Uterine smooth muscle cell (primary cell): ENCODE data around the gene PSMD5. TPM values are rescaled to one million over a fixed set of nuclear protein-coding genes. Genes with fewer than 3 reads are reported as not detected.

Experiments
- total RNA-seq: library from RNA; depleted of rRNA; stranded (reverse); fragments of >200 nt; gene quantifications from 2 replicates; pipeline ENCODE4 v1.2.3, GENCODE V29; 2014

PSMD5 gene
- total RNA-seq = 30.1 and 32.9 TPM in 2 replicates

DNA sequence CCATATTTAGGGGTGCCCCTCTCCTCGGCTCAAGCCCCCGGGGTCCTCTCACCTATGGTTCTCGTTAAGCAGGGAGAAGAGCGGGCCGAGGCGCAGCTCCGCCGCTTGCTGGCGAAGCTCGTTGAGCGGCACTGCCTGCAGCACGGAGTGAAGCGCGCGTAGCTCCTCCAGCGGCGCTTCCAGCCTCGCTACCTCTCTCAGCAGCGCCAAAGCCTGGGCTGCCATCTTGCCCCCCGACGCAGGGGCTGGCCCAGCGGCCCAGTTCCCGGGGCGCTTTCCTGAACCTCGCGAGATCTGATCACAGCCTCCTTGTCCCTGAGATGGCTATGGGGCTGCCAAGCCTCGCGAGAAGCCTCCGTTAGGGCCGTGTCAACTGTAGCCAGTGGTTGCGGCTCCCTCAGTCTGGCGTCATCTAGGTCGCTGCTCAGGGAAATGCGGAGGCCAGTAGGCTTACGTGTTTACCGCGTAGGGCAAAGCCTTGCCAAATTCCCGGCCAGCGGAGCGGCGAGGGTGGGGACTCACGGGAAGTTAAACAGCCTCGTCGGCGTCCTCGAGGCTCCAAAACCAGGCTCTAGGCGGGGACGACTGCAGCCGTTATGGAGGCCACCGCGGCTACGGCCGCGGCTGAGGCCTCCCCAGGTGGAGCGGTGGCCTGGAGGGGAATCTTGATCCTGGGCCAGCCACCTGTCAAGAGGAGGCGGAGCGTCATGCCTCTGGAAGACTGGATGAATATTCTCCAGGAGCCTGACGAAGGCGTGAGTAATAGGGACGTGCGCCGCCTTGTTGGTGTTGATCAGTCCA is at the start of gene PSMD5:
TSS of gene PSMD5 (minus strand) at position 238 of the 801 bp plus-strand sequence. CDS start at position 225, 13 bp downstream.

GRCh38 chr9:120876842-120877240 is 34.1 kb upstream of the PSMD5 start, which contains the start of gene PHF19:
Gene PHF19, minus strand, starts transcription at chr9:120877188. Its CDS starts 2,447 bp downstream, at chr9:120874741.

DNA sequence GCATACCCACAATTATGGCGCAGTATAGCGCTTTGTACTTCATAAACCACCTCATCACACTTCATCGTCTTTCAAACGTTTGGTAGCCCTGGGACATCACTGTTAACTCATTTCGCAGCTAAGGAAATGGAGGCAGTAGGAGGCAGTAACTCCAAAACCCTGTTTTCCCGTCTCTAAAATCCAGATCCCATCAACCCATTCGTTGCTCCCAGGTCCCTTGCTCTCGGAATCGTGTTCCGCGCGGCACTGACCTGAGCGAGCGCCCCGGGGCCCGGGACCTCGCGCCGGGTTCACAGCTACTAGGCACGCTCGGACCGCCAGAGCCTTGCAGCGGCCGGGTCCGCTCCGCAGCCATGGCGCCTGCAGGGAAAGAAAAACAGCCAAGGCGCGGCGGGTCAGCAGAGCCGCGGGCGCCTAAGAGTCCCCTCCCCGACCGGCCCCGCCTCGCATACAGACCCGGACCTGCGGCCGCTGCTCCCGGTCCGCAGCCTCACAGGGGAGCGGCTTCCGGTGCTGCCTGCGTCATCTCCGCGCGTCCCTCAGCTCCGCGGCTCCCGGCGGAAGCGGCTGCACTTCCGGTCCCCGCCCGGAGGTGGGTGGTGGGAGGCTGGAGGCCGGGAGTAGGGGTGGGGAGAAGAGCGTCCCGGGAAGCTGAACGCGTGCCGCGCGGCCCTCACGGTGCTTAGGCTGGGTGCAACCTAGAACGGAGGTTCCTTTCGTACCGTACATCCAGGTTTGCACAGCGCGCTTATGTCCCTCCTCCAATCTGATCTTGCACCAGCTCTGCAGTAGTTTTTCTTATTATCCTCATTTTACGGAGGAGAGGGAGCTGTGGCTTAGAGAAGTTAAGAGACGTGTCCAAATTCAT is 49.6 kb downstream of the PSMD5 start, which contains the start of gene FBXW2:
TSS of gene FBXW2 (minus strand) at position 519 of the 868 bp plus-strand sequence. CDS start 5,158 bp downstream, outside the sequence.

Other genes with a start within 250 kb of the PSMD5 start
- 5.1 and 7.9 TPM in 2 replicates for gene MEGF9, start 128.5 kb downstream of the PSMD5 start, total RNA-seq
- 32.8 and 36.2 TPM in 2 replicates for gene FBXW2, start 49.5 kb downstream of the PSMD5 start, total RNA-seq
- gene PHF19, start 34.3 kb upstream of the PSMD5 start, total RNA-seq = 24.0 and 47.7 TPM in 2 replicates
- 0.55 and 0.62 TPM in 2 replicates for gene TRAF1, start 83.9 kb upstream of the PSMD5 start, total RNA-seq
- 8.0 and 9.1 TPM in 2 replicates for gene C5, start 207.4 kb upstream of the PSMD5 start, total RNA-seq
- gene CNTRL, start 232.0 kb upstream of the PSMD5 start, total RNA-seq = 7.9 and 17.4 TPM in 2 replicates